Lung (tissue), 13 donors: ENCODE results near the gene ILF3. TPM values are rescaled to one million over a fixed set of nuclear protein-coding genes. Genes with fewer than 3 reads are reported as not detected.
A peak's percentile ranks its signal among the peaks of the same experiment; 100 is the strongest.

Source experiments
- ATAC-seq: fragments of 200-7000 bp; cut with Tn5 transposase; one replicate; pipeline ENCODE4 v1.9.1; 2020; ENCODE audit warnings: moderate number of reproducible peaks; ENCODE audit not compliant: insufficient read depth, low FRiP score
- DNase-seq, 3 donors: peaks; one replicate each; pipeline ENCODE4 v3.0.0-alpha.2; 2013 to 2017
- H3K27ac ChIP-seq, 2 donors: one replicate each; pipeline ENCODE4 v1.5.1; 2013; ENCODE audit warnings: mild to moderate bottlenecking in 2 of 2, moderate library complexity in 2 of 2, control low read depth in 1 of 2, inconsistent platforms in 1 of 2, low read depth in 1 of 2, low read length in 1 of 2
- H3K27me3 ChIP-seq, 3 donors: one replicate each; pipeline ENCODE4 v1.5.1; 2013; ENCODE audit warnings: low read length in 2 of 3; ENCODE audit not compliant: control insufficient read depth in 3 of 3, insufficient read depth in 3 of 3
- H3K36me3 ChIP-seq, 4 donors: one replicate each; pipeline ENCODE4 v1.5.1; 2013; ENCODE audit warnings: low read length in 4 of 4, mild to moderate bottlenecking in 1 of 4, moderate library complexity in 1 of 4; ENCODE audit not compliant: control insufficient read depth in 4 of 4, insufficient read depth in 4 of 4
- H3K4me1 ChIP-seq, 5 donors: one replicate each; pipeline ENCODE4 v1.5.1; 2013; ENCODE audit warnings: low read length in 5 of 5, mild to moderate bottlenecking in 2 of 5, moderate library complexity in 1 of 5; ENCODE audit not compliant: control insufficient read depth in 5 of 5, insufficient read depth in 5 of 5
- H3K4me3 ChIP-seq: one replicate; pipeline ENCODE4 v1.5.1; 2013; ENCODE audit warnings: mild to moderate bottlenecking, control low read depth, moderate library complexity
- H3K9ac ChIP-seq, 2 donors: one replicate each; pipeline ENCODE4 v1.5.1; 2013; ENCODE audit warnings: low read length in 2 of 2, control low read depth in 1 of 2; ENCODE audit not compliant: insufficient read depth in 1 of 2
- H3K9me3 ChIP-seq, 4 donors: one replicate each; pipeline ENCODE4 v1.5.1; 2013; ENCODE audit warnings: low read length in 3 of 4, mild to moderate bottlenecking in 1 of 4, moderate library complexity in 1 of 4; ENCODE audit not compliant: control insufficient read depth in 4 of 4, insufficient read depth in 3 of 4
- CTCF ChIP-seq: IDR thresholded peaks from 2 replicates; pipeline ENCODE4 v1.5.1; 2012; ENCODE audit warnings: mild to moderate bottlenecking; ENCODE audit errors: control extremely low read depth, extremely low read depth
- WGBS, 2 donors: extraction: QIAGEN DNeasy Blood & Tissue Kit; methylation state at CpG; one replicate each; pipeline ENCODE4 v1.1.7; 2013; 5-methylcytosine and 5-hydroxymethylcytosine counted together
- polyA plus RNA-seq, 2 donors: library from polyadenylated mRNA; stranded (reverse); fragments of 200-250 nt; gene quantifications; one replicate each; pipeline ENCODE4 v1.2.1, GENCODE V29; 2013
- small RNA-seq: library from RNA; depleted of rRNA; stranded (forward); fragments of <200 nt; gene quantifications from one replicate; pipeline ENCODE3, GENCODE V24; 2014; ENCODE audit warnings: low replicate concordance
- total RNA-seq, 2 donors: library from RNA; depleted of rRNA in 1 of 2; stranded (reverse); fragments of >200 nt in 1 of 2; gene quantifications; one replicate each; pipeline ENCODE4 v1.2.1, GENCODE V29; 2014 to 2021
- donor health status: control.
- donor health status: control.
- donor health status: Bipolar disorder and iron deficiency.
- donor health status: healthy.
- donor health status: DM: yes; HTN: yes; CAD: no.

The ILF3 gene
- total and polyA plus RNA-seq, 4 donors: 105 to 225 (median 131) TPM

- DNase-seq (no peak), ATAC-seq (no peak)
- Histone ChIP-seq H3K27me3 (no peaks in the 10 kb centered on the region), H3K4me3 (no peak overlapping the region), H3K27ac (peak overlapping the region in 1 of 2 donors; percentile 92), H3K4me1 (peaks cover 0 to 26% (median 8%) of the 10 kb centered on the region in 5 donors), H3K9me3 (peaks cover 0 to 2% (median 0%) of the 10 kb centered on the region in 4 donors), H3K9ac (no peak overlapping the region), H3K36me3 (peaks cover 0 to 2% (median 0%) of the 10 kb centered on the region in 4 donors)
- 84 to 89% methylated on average over 9 of the region's 9 CpGs for WGBS, 2 donors
- no peak for TF ChIP-seq CTCF
These were observed 83.6 kb downstream of the ILF3 start for GRCh38 chr19:10737722-10738121.

GRCh38 chr19:10740798-10741197 is 86.7 kb downstream of the ILF3 start:
- peaks cover 0 to 2% (median 0%) of the 10 kb centered on the region in 4 donors for H3K36me3 ChIP-seq
- H3K4me1 ChIP-seq: peaks cover 0 to 37% (median 8%) of the 10 kb centered on the region in 5 donors
- DNase-seq (no peak), ATAC-seq (no peak)
- no peaks in the 10 kb centered on the region for H3K27me3 ChIP-seq
- 62 to 86% methylated on average over 3 of the region's 3 CpGs for WGBS, 2 donors
- H3K4me3 ChIP-seq: no peak overlapping the region
- H3K27ac ChIP-seq: no peak overlapping the region
- H3K9ac ChIP-seq: no peak overlapping the region
- TF ChIP-seq CTCF: no peak
- peaks cover 0 to 2% (median 0%) of the 10 kb centered on the region in 4 donors for H3K9me3 ChIP-seq

Small RNA genes lying within 50 kb of the gene (small RNA-seq; reads per million reads assigned to genes)
- not detected for gene MIR638

Other genes starting within 250 kb of the ILF3 start
- gene PDE4A, start 233.8 kb upstream of the ILF3 start, total RNA-seq: 10 to 100 TPM; 11.9 to 23.6 TPM
- 10 to 100 TPM; 10.3 to 13.7 TPM for gene PDE4A, start 233.8 kb upstream of the ILF3 start, polyA plus RNA-seq
- 10 to 100 TPM; 44.8 to 73.5 TPM for gene KEAP1, start 151.0 kb upstream of the ILF3 start, total RNA-seq
- gene KEAP1, start 151.0 kb upstream of the ILF3 start, polyA plus RNA-seq: 10 to 100 TPM; 51.0 to 69.5 TPM
- gene S1PR5, start 136.9 kb upstream of the ILF3 start, total RNA-seq: 1 to 10 TPM in 1 of 2 donors, under 1 TPM in 1; 0.26 to 1.2 TPM
- 1 to 10 TPM in 1 of 2 donors, under 1 TPM in 1; 0.55 to 1.4 TPM for gene S1PR5, start 136.9 kb upstream of the ILF3 start, polyA plus RNA-seq
- gene ATG4D, start 110.4 kb upstream of the ILF3 start, total RNA-seq: 10 to 100 TPM; 13.4 to 34.0 TPM
- gene ATG4D, start 110.4 kb upstream of the ILF3 start, polyA plus RNA-seq: 10 to 100 TPM; 26.0 to 28.8 TPM
- 10 to 100 TPM; 12.8 to 26.0 TPM for gene KRI1, start 88.3 kb upstream of the ILF3 start, total RNA-seq
- 10 to 100 TPM; 16.6 to 21.5 TPM for gene KRI1, start 88.3 kb upstream of the ILF3 start, polyA plus RNA-seq
- 10 to 100 TPM; 12.5 to 14.3 TPM for gene CDKN2D, start 85.4 kb upstream of the ILF3 start, total RNA-seq
- 10 to 100 TPM; 13.5 to 74.9 TPM for gene CDKN2D, start 85.4 kb upstream of the ILF3 start, polyA plus RNA-seq
- 10 to 100 TPM; 40.2 to 57.6 TPM for gene AP1M2, start 67.0 kb upstream of the ILF3 start, total RNA-seq
- 10 to 100 TPM; 31.6 to 70.9 TPM for gene AP1M2, start 67.0 kb upstream of the ILF3 start, polyA plus RNA-seq
- 100 to 1,000 TPM; 115 to 173 TPM for gene SLC44A2, start 28.8 kb upstream of the ILF3 start, total RNA-seq
- 100 to 1,000 TPM in 1 of 2 donors, 10 to 100 TPM in 1; 83.6 to 122 TPM for gene SLC44A2, start 28.8 kb upstream of the ILF3 start, polyA plus RNA-seq
- gene QTRT1, start 47.1 kb downstream of the ILF3 start, total RNA-seq: 10 to 100 TPM; 21.0 to 54.5 TPM
- 10 to 100 TPM; 46.9 to 70.6 TPM for gene QTRT1, start 47.1 kb downstream of the ILF3 start, polyA plus RNA-seq
- 100 to 1,000 TPM; 202 to 277 TPM for gene DNM2, start 63.7 kb downstream of the ILF3 start, total RNA-seq
- 100 to 1,000 TPM; 172 to 206 TPM for gene DNM2, start 63.7 kb downstream of the ILF3 start, polyA plus RNA-seq
- 10 to 100 TPM; 30.6 to 37.2 TPM for gene TMED1, start 181.9 kb downstream of the ILF3 start, total RNA-seq
- 10 to 100 TPM; 25.8 to 49.8 TPM for gene TMED1, start 181.9 kb downstream of the ILF3 start, polyA plus RNA-seq
- 1 to 10 TPM; 7.5 to 9.0 TPM for gene C19orf38, start 194.1 kb downstream of the ILF3 start, total RNA-seq
- gene C19orf38, start 194.1 kb downstream of the ILF3 start, polyA plus RNA-seq: 10 to 100 TPM in 1 of 2 donors, 1 to 10 TPM in 1; 4.2 to 48.7 TPM
- 10 to 100 TPM; 19.9 to 35.5 TPM for gene CARM1, start 217.2 kb downstream of the ILF3 start, total RNA-seq
- 10 to 100 TPM; 24.8 to 30.9 TPM for gene CARM1, start 217.2 kb downstream of the ILF3 start, polyA plus RNA-seq